NK-92 treated with Interleukin-12 subunit alpha and Interleukin-12 subunit beta, amount 100 ng/mL, for 24 hours (cell line): ENCODE results near the gene LNPEP.
"Not testable (repeated sequence)": the region's sequence is repeated elsewhere in the genome, so short reads cannot be mapped to it uniquely, and the experiment has no call there.

Experiments
- DNase-seq: peaks from one replicate; lab custom pipeline; 2025; lab: John Stamatoyannopoulos, UW

Gene LNPEP

DNA sequence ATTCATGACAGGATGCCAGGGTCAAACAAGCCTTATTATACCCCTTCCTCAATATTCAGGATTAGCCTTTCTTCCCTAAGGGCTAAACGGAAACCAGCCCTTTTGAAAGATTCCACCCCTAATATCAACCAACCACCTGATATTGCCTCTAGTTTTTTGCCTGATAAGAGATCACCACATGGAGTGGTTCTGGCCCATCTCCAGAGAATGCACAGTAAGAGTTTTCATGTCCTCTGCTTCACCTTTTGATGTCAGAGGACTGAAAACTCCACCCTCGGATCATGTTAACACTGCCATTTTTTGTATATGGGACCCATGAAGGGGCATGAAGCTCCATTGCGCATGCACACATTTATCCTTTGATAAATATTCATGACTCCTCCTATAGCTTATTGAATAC is 5.8 kb upstream of the LNPEP start:
- DNase-seq = no peak

GRCh38 chr5:96930589-96930988 is 5.3 kb upstream of the LNPEP start:
- DNase-seq = no peak

DNA sequence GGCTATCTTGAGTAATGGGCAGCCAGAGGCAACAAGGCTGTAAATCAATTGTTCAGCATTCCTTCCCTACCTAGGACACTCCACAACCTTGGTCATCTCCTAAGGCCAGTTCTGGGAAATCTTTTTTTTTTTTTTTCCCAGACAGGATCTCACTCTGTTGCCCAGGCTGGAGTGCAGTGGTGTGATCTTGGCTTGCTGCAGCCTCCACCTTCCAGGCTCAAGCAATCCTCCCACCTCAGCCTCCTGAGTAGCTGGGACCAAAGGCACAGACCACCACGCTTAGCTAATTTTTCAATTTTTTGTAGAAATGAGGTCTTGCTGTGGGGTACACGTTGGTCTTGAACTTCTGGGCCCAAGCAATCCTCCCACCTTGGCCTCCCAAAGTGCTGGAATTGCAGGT is 4.8 kb upstream of the LNPEP start:
- DNase-seq = not testable (repeated sequence)

DNA sequence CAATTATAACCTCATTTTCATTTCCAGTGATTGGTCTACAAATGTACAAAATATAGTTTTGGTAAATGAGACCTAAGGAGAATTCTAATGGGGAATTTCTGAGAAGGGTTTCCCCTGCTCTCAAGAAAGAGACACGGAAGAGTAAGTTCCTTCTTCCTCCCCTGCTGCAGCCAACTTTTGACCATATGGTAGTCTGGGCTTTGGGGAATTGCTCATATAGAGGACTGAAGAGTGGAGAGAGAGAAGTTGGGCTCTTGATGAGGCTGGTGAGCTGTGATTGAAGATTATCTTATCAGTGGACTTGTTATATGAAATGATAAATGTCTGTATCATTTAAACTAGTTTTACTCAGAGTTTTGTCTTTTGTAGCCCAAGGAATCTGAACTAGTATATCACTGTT is 4.3 kb upstream of the LNPEP start:
- DNase-seq = no peak

GRCh38 chr5:96932026-96932425 is 3.9 kb upstream of the LNPEP start:
- no peak for DNase-seq

GRCh38 chr5:96933764-96934707 is 1.8 kb upstream of the LNPEP start:
- no peak for DNase-seq

- DNase-seq = peak; percentile 99
Observed at GRCh38 chr5:96934708-96935558, 947 bp upstream of the LNPEP start.

- DNase-seq = peak; percentile 74
Observed at GRCh38 chr5:96936431-96937320, 796 bp downstream of the LNPEP start.

- no peak for DNase-seq
Observed at GRCh38 chr5:96940586-96940985, 4.7 kb downstream of the LNPEP start.

DNA sequence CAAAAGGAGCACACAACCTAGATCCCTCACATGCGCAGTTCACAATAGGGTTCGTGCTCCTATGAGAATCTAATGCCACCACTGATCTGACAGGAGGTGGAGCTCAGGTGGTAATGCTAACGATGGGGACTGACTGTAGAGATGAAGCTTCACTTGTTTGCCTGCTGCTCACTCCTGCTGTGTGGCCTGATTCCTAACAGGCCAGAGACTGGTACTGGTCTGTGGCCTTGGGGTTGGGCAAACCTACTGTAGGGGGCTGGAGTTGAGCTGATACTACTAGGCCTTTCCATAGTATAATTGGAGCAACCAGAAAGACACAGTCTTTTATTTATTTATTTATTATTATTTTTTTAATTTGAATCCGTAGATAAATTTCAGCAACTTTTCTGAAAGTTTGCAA is 5.3 kb downstream of the LNPEP start:
- DNase-seq = no peak

DNA sequence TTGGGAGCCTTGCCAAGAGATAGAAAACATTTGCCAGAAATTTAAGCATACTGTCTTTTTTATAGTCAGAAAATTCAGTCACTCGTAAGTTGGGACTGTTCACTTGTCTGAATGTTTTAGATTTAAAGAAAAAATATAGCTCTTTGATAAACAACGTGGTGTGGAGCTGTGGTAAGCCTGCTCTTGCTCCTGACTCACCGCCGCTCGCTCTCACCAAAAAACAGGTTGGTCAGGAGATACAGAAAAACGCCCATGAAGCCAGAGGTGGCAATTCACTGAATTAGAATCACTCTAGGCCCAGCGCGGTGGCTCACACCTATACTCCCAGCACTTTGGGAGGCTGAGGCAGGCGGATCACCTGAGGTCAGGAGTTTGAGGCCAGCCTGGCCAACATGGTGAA is 6.2 kb downstream of the LNPEP start:
- DNase-seq = no peak

GRCh38 chr5:96942911-96943310 is 7.0 kb downstream of the LNPEP start:
- no peak for DNase-seq

GRCh38 chr5:96943799-96944198 is 7.9 kb downstream of the LNPEP start:
- DNase-seq = no peak

DNA sequence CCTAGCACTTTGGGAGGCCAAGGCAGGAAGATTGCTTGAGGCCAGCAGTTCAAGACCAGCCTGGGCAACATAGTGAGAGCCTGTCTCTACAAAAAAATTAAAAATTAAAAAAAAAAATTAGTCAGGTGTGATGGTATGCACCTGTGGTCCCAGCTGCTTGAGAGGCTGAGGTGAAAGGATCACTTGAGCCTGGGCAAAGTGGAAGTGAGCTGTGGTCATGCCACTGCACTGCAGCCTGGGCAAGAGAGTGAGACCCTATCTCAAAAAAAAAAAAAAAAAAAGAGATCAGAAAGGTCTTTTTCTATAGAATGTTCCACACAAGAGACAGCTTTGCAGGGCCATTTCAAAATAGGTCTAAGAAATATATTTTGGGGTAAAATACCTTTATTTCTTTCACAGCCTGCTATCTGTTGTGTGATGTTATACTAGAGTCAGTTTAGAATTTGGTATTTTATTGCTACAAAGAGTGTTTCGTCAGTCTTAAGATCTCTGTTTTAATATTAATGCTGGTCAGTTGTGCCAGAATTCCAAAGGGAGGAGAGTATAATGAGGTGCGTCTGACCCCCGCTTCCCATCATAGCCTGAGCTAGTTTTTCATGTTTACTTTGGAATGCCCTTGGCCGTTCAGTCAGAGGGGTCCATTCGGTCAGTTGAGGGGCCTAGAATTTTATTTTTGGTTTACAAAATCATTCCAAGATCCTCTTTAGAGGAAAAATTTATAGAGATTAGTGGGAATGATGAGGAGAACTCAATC is 9.4 kb downstream of the LNPEP start:
- no peak for DNase-seq

- DNase-seq = no peak
Observed at GRCh38 chr5:96946381-96946780, 10.5 kb downstream of the LNPEP start.

GRCh38 chr5:96952118-96952750 is 16.4 kb downstream of the LNPEP start:
- no peak for DNase-seq

DNA sequence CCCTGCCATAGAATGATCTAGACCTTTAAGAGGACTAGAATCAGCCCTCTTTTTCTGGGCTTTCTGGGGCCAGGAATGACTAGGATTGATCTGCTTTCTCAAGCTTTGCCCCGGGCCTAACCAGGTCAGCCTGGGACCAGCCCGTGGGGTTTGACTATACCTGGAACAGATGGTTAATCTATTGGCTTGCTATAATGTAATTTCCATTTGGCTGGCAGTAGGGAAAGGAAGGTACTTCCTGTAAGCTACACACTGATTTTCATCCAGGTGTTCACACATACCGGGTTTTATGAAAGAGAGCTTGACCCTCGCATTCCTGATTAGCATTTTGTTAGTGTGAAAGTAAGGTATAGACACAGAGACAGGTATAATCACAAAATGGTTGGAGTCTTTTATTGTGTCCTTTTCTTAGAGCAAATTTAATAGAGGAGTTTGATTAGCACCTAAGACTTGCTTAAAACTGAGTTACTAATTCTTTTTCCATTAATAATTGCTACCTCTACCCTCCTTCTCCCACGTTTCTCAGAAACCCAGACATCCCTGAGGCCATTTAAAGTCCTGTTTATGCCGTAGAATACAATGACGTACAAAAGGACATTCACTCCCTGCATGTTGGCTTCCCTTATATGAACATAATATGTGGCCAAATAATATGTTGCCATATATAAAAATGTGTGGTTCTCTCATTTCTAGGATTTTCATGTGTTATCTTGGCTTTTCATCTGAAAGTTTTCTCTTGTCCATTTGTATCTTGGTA is 17.3 kb downstream of the LNPEP start:
- DNase-seq = no peak

- no peak for DNase-seq
Observed at GRCh38 chr5:96957254-96958049, 21.6 kb downstream of the LNPEP start.

GRCh38 chr5:96958977-96959376 is 23.1 kb downstream of the LNPEP start:
- no peak for DNase-seq
